UCSD-AML1 (cell line): Measurements from ENCODE around the gene FASTK.

Experiments used
- DNase-seq: peaks from one replicate; lab custom pipeline; 2025; ENCODE audit not compliant: unreplicated experiment; lab: John Stamatoyannopoulos, UW

The FASTK gene

DNA sequence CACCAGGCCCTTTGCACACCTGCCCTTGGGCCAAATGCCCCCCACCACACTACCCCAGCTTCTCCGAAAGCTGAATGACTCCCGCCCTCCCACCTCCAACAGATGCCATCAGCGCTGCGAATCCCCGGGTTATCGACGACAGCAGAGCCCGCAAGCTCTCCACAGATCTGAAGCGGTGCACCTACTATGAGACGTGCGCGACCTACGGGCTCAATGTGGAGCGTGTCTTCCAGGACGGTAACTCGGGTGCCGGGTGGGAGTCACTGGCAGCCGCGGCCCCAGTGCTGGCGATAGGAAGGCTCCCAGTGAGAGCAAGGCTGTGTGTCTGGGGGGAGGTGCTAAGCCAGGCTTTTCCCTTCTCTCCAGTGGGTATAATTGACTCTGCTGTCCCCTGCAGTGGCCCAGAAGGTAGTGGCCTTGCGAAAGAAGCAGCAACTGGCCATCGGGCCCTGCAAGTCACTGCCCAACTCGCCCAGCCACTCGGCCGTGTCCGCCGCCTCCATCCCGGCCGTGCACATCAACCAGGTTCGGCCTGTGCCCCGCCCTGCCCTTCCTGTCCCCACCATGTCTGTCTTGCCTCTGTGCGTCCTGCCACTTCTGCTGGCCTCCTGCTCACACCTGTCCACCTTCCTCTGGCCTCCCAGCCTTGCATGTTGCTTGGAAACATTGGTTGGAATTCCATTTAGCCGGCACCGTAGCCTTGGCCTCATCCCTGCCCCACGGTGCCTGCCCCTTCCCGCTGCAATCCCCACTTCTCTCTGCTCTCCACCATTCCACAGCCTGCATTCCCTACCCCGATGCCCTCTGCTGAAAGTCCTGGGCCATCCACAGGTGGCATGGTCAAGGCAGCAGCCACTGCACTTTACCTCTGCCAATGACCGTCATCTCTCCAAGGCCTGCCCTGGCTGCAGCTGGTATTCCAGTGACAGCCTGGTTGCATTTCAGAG is 37.8 kb upstream of the FASTK start:
- no peak for DNase-seq

GRCh38 chr7:151117565-151117964 is 37.0 kb upstream of the FASTK start:
- DNase-seq = no peak

GRCh38 chr7:151116603-151117440 is 36.2 kb upstream of the FASTK start:
- no peak for DNase-seq

- DNase-seq = no peak
Measured at GRCh38 chr7:151115836-151116418, 35.3 kb upstream of the FASTK start.

GRCh38 chr7:151115121-151115835 is 34.7 kb upstream of the FASTK start:
- DNase-seq = no peak

DNA sequence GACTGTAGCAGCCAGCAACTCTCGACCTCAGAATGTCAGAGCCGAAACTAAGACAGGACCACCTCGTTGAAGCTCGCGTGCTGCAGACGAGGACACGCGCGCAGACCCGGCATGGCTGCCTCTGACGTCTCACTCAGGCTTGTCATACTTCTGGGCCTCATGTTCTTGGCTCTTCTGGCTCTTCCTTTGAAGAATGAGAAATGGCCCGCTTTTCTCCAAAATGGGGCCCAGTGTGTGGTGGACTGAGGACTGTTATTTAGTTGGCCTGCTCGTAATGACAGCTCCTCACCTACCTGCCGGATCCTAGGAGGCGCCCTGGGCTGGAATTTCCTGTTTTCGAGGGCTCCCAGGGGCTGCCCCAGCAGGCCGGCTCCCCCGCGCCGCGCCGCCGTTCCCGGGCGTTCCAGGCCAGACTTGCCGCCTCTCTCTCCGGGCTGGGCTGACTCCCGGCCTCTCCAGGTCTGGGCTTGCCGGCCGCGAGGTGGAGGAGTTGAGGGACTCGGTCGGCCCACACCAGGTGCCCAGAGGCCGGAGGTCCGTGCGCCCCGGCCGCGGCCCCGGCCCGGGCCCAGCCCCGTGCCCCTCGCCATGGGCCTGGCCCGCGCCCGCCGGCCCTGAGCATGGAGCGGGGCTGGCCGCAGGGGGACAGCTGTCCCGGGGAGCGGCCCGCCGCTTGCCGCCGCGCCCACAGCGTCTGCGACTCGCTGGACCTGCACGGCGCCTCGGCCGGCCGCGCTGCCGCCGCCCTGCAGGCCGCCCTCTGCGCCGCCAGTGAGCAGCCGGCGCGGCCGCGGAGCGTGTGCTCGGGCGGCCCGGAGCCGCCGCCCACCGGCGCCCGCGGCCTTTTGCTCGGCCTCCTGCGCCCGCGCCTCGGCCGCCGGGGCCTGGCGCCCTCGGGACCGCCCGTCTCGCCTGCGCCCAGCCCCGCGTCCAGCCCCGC is 33.8 kb upstream of the FASTK start:
- DNase-seq = no peak

GRCh38 chr7:151113344-151114150 is 32.9 kb upstream of the FASTK start:
- no peak for DNase-seq

DNA sequence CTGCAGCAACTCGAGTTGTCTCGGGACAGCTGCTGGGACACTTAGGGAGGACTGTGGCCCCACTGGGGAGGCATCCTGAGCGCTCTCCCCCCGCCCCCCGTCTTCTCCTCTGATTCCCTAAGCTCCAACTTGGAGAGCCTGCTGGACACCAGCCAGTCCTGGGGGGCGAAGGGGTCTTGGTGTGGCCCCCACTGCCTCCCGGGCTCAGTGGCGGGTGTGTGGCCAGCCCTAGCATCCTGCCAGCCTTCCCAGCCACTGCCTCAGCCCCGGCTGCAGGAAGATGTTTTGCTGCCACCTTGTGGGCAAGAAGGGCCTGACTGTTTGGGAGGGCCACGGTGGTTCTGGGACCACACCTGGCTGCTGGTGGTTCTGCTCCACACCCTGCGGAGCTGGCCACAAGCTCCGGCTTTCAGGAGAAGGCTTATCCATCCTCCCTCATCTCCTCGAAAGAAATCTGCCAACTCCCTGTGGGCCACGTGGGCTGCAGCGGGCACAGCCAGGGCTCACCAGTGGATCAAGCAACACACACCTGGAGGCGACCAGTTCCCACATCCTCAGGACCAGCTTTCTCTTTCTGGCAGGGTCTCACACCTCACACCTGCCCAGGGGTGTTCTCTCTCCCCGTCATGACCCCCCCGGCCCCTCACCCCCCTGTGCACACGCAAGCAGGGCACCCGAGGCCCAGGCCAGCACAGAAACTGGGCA is 30.5 kb upstream of the FASTK start:
- peak; percentile 45 for DNase-seq

DNA sequence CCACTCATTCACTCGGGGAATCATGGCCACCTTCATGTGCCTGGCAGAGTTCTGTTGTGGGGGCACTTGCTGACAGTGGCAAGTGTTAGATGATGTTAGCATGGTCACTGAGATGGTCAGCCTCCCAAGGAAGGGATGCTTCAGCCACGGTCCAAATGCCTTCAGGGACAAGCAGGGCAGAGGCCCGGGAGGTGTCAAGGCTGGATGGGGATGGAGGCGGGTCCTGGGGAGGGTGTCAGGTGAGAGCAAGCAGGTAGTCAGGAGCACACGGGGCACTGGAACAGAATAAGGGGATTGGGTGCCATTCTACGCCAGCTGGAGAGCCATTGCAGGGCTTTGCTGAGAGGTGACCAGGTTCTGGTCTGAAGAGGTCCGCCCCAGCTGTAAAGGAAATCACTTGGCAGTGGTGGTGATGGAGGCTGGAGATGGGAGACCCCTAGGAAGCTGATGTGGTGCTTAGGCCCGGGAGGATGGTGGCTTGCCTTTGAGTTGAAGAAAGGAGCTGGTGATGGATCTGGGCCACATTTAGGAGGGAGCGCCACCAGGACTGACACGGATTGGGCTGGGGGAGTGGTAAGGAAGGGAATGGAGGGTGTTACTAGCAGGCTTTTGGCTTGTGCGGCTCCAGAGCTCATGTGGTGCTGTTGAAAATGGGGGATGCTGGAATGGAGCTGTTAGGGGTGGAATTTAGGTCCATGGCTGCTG is 29.8 kb upstream of the FASTK start:
- no peak for DNase-seq

DNA sequence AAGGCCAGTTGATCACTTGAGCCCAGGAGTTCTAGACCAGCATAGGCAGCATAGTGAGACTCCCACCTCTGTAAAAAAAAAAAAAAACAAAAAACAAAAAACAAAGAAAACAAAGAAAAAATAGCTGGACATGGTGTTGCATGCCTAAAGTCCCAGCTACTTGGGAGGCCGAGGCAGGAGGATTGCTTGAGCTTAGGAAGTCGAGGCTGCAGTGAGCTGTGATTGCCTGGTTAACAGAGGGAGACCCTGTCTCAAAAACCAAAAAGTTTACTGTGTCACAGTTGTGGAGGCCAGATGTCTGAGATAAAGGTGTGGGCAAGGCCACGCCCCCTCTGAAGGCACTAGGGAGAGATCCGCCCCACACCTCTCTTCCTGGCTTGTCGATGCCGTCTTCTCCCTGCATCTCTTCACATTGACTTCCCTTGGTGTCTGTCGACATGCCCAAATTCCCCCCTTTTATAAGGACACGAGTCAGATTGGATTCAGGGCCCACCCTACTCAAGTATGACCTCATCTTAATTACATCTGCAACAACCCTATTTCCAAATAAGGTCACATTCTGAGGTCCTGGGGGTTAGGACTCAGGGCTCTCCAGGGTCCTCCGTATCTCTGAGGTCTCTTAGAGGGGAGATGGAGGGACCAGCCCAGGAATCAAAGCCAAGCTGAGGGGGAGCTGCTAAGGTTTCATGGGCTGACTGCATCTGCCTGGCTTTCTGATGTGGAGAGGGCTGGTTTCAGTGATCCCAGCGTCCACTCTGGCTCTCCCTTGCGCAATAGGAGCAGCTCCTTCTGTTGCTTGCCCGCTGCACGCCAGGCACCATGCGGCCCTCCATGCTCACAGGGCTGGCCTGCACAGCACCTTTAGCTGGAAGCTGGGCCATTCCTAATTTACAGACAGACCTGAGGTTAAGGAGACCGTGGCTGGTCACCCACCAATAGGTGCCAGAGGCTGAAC is 28.8 kb upstream of the FASTK start:
- no peak for DNase-seq

DNA sequence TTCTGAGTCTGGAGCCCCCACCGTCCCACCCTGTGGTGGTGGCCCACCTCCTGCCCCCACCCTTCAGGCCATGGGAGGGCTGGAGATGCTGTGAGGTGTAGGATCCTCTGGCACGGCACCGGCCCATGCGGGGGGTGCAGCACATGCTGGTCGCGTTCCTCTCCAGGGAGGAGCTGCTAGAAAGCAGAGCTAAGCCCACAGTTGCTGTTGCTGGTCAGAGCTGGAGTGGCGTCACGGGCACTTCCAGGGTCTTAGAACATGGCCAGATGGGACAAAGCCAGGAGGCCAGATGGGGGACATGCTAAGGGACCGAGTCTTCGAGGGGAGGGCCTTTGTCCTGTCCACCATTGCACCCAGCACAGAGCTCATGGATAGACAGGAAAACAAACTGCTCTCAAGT is 27.3 kb upstream of the FASTK start:
- no peak for DNase-seq

DNA sequence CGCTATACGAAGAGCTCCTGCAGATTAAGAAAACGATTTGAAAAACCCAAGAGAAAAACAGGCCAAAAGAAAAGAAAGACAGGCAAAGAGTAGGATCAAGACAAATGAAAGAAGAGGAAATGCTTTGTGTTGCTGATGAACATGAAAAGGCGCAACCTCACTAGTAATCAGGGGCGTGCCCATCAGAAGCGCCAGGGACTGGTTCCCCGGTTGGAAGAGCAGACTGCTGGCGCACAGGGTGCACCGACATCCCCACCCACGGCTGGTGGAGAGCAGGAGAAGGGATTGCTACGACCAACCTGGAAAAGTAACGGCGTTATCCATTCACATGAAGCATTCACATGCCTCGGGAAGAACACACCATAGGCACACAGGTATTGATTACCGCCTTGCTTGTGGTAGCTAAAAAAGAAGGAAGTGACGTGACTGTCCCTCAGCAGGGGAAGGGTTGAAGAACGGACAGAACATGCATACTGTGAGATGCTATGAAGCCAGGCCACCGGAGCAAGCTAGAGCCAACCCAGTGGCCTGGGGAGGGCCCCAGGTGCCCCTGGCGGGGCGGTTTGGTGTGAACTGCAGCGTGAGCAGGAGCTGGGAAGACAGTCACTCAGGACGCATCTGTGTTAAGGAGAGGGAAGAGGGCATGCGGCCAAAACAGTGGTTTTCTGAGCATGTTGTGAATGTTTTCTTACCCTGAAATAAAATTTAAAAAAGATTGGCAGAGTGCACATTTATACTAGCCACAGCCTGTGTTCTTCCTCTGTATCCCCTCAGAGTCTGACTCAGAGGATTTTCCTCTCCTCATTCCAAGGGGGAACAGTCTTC is 24.0 kb upstream of the FASTK start:
- DNase-seq = no peak

DNA sequence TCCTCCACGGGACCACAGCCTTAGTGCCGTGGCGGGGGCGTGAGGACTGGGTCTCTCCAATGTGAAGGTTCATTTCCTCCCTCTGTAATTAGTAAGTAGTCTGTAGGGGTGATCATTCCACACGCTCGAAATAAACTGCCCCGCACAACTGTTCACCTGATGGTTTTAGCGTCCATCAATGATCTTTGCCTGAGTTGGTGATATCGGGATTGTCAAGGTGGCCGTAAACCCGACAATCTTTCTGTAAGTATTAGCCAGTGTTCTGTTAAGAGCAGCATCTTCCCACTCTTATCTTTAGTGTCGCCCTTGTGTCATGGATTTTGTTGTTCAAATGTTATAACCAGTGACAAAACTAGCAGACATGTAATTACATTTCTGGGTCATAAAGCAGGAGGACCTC is 23.4 kb upstream of the FASTK start:
- no peak for DNase-seq

- no peak for DNase-seq
Measured at GRCh38 chr7:151102991-151103390, 22.4 kb upstream of the FASTK start.

- no peak for DNase-seq
Measured at GRCh38 chr7:151101621-151102396, 21.2 kb upstream of the FASTK start.
